ENCODE measurements around the gene DNAJB8. TPM values are rescaled to one million over a fixed set of nuclear protein-coding genes. Genes with fewer than 3 reads are reported as not detected.
A peak's percentile ranks its signal among the peaks of the same experiment; 100 is the strongest.

DNAJB8 gene
- total and polyA plus RNA-seq, 9 of the 15 experiments (the other 6 are each of a cell fraction or from before 2014, with no cell fraction given): not detected

DNA sequence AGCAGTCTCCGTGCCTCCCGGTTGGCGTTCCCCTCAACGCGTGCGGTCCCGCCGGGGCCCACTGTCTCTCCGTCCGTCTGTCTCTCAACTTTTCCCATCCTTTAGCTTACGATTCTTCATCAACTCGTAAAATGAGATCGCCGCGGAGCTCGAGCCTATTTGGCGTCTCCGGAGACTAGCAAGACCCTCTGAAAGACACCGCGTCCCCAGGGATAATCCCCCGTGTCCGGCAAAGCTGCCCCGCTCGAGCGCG, 22.9 kb upstream of the DNAJB8 start:
- H3K27me3 ChIP-seq (ENCODE audit: control insufficient read depth in 2 of 2, insufficient read depth in 2 of 2, low read length in 2 of 2): no peaks in the 10 kb centered on the region
- in situ Hi-C loops (cut with MboI): no loop called here
- POLR2A ChIA-PET: interaction anchor here (0.6 to 2.0 kb wide), 13 partner anchors 8 to 767 kb away, joined by 3 to 5 read pairs (median 4); no protein-coding TSS in a partner anchor
- H3K27ac ChIP-seq (ENCODE audit: extremely low read depth, low read depth, low read length): peak overlapping the region; percentile 98
- H3K36me3 ChIP-seq (ENCODE audit: control insufficient read depth, insufficient read depth, low read length): peaks cover 68% of the 10 kb centered on the region
- H3K4me1 ChIP-seq (replicated peaks in 1 of 2; ENCODE audit: control insufficient read depth in 2 of 2, insufficient read depth in 2 of 2, low read length in 2 of 2): peaks cover 11 to 76% of the 10 kb centered on the region in 2 experiments
- CTCF ChIA-PET (ENCODE audit: low intra/inter-chr PET ratio): no interaction called here
- no TSS peak for BruUV-seq (replicated peaks)
- H3K4me2 ChIP-seq (ENCODE audit: insufficient read depth, low read length): peak overlapping the region; percentile 92
- H3K79me2 ChIP-seq (ENCODE audit: control insufficient read depth, insufficient read depth, low read length): peaks cover 100% of the 10 kb centered on the region
- peak overlapping the region; percentile 98 for H3K9ac ChIP-seq (ENCODE audit: insufficient read depth in 1 of 2, low read depth in 2 of 2, low read length in 2 of 2)
- WGBS (ENCODE audit: insufficient coverage, low coverage, missing lambda C conversion rate): 1% methylated on average over 26 of the region's 26 CpGs
- no peak for ATAC-seq
- H3K4me3 ChIP-seq: peak overlapping the region; percentile 98
- no peaks in the 10 kb centered on the region for H3K9me1 ChIP-seq (ENCODE audit: control insufficient read depth, insufficient read depth, low read length)
- DNase-seq (ENCODE audit: extremely low read depth in 1 of 4, low spot score in 3 of 4): no peak
- intact Hi-C loops (cut with micrococcal nuclease): loop anchor here (2.0 to 5.0 kb wide), 2 partner anchors 58 to 79 kb away; no protein-coding TSS in a partner anchor
- H3K9me3 ChIP-seq (replicated peaks; ENCODE audit: control insufficient read depth, insufficient read depth, low read depth, low read length): no peaks in the 10 kb centered on the region
- no peak overlapping the region for H2AFZ ChIP-seq (ENCODE audit: low read depth, low read length)
- no peak for FAIRE-seq
- peaks cover 18% of the 10 kb centered on the region for H4K20me1 ChIP-seq (replicated peaks; ENCODE audit: control insufficient read depth, insufficient read depth, low read length)
- TF ChIP-seq, protein P1, sequence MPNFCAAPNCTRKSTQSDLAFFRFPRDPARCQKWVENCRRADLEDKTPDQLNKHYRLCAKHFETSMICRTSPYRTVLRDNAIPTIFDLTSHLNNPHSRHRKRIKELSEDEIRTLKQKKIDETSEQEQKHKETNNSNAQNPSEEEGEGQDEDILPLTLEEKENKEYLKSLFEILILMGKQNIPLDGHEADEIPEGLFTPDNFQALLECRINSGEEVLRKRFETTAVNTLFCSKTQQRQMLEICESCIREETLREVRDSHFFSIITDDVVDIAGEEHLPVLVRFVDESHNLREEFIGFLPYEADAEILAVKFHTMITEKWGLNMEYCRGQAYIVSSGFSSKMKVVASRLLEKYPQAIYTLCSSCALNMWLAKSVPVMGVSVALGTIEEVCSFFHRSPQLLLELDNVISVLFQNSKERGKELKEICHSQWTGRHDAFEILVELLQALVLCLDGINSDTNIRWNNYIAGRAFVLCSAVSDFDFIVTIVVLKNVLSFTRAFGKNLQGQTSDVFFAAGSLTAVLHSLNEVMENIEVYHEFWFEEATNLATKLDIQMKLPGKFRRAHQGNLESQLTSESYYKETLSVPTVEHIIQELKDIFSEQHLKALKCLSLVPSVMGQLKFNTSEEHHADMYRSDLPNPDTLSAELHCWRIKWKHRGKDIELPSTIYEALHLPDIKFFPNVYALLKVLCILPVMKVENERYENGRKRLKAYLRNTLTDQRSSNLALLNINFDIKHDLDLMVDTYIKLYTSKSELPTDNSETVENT (CRISPR knock-in tag; IDR thresholded peaks at IDR 0.05): no peak
- TF ChIP-seq XRCC4 (IDR thresholded peaks at IDR 0.05; ENCODE audit: extremely low read depth, insufficient read depth, insufficient read length): no peak
- no peak for TF ChIP-seq HNRNPH1 (optimal IDR thresholded peaks at IDR 0.05; ENCODE audit: low read depth, low read length)
- TF ChIP-seq, protein P2, sequence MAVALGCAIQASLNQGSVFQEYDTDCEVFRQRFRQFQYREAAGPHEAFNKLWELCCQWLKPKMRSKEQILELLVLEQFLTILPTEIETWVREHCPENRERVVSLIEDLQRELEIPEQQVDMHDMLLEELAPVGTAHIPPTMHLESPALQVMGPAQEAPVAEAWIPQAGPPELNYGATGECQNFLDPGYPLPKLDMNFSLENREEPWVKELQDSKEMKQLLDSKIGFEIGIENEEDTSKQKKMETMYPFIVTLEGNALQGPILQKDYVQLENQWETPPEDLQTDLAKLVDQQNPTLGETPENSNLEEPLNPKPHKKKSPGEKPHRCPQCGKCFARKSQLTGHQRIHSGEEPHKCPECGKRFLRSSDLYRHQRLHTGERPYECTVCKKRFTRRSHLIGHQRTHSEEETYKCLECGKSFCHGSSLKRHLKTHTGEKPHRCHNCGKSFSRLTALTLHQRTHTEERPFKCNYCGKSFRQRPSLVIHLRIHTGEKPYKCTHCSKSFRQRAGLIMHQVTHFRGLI (CRISPR knock-in tag; IDR thresholded peaks at IDR 0.05): no peak
- peak; percentile 52 for TF ChIP-seq RBBP5 (IDR thresholded peaks at IDR 0.05; ENCODE audit: borderline replicate concordance, insufficient read depth, low read length, poor library complexity, severe bottlenecking)
- TF ChIP-seq, protein P3, sequence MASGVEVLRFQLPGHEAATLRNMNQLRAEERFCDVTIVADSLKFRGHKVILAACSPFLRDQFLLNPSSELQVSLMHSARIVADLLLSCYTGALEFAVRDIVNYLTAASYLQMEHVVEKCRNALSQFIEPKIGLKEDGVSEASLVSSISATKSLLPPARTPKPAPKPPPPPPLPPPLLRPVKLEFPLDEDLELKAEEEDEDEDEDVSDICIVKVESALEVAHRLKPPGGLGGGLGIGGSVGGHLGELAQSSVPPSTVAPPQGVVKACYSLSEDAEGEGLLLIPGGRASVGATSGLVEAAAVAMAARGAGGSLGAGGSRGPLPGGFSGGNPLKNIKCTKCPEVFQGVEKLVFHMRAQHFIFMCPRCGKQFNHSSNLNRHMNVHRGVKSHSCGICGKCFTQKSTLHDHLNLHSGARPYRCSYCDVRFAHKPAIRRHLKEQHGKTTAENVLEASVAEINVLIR (CRISPR knock-in tag; IDR thresholded peaks at IDR 0.05): no peak
- no peak for TF ChIP-seq SPI1 (IDR thresholded peaks at IDR 0.05; ENCODE audit: borderline replicate concordance, low read depth, low read length)
- TF ChIP-seq HDGF (IDR thresholded peaks at IDR 0.05): no peak
- no peak for TF ChIP-seq CREBBP (IDR thresholded peaks at IDR 0.05; ENCODE audit: low read depth, low read length)
- no peak for TF ChIP-seq MCM2 (IDR thresholded peaks at IDR 0.05; ENCODE audit: low read depth)
- TF ChIP-seq, protein P4, sequence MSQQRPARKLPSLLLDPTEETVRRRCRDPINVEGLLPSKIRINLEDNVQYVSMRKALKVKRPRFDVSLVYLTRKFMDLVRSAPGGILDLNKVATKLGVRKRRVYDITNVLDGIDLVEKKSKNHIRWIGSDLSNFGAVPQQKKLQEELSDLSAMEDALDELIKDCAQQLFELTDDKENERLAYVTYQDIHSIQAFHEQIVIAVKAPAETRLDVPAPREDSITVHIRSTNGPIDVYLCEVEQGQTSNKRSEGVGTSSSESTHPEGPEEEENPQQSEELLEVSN (IDR thresholded peaks at IDR 0.05; ENCODE audit: borderline replicate concordance in 1 of 2, extremely low read depth in 1 of 2, insufficient read depth in 1 of 2, insufficient read length in 1 of 2, low read depth in 1 of 2, low read length in 1 of 2, poor library complexity in 1 of 2, severe bottlenecking in 1 of 2): peak in 1 of 2 experiments; percentile 2
- no peak for TF ChIP-seq MEF2A (IDR thresholded peaks at IDR 0.05; ENCODE audit: control insufficient read depth, low read depth, low read length)
- TF ChIP-seq YBX1 (IDR thresholded peaks at IDR 0.05): no peak
- no peak for TF ChIP-seq SUPT5H (IDR thresholded peaks at IDR 0.05)
- TF ChIP-seq PHF8 (IDR thresholded peaks at IDR 0.05; ENCODE audit: borderline replicate concordance, low read length): peak; percentile 7; the same call in 1 of the 2 replicates
- no peak for TF ChIP-seq PTTG1 (tag; IDR thresholded peaks at IDR 0.05; ENCODE audit: low read depth)
- 0 out of 2 replicates have a peak, but pooled peaks have one; percentile 10 for TF ChIP-seq SOX6 (IDR thresholded peaks at IDR 0.05)
- no peak for TF ChIP-seq RBM14 (IDR thresholded peaks at IDR 0.05; ENCODE audit: borderline replicate concordance, insufficient read depth, low read depth, low read length)

Data from K562 (cell line).